Stimulated activated CD4-positive, alpha-beta T cell treated with anti-CD3 and anti-CD28 coated beads, TNF-alpha, amount 100 ng/mL, for 4 hours (primary cell): Measurements from ENCODE around the gene LRCH2.
"Not testable (repeated sequence)": the region's sequence is repeated elsewhere in the genome, so short reads cannot be mapped to it uniquely, and the experiment has no call there.

ENCODE experiments used
- DNase-seq, 3 experiments: peaks; one replicate each; pipeline ENCODE4 v3.0.0-alpha.2; 2020; ENCODE audit warnings: low read depth in 3 of 3

Gene LRCH2

GRCh38 chrX:115233497-115234455 lies at the start of gene LRCH2:
Gene LRCH2 (minus strand): TSS chrX:115234096. CDS start chrX:115234041, 55 bp downstream.
- no peak for DNase-seq

DNA sequence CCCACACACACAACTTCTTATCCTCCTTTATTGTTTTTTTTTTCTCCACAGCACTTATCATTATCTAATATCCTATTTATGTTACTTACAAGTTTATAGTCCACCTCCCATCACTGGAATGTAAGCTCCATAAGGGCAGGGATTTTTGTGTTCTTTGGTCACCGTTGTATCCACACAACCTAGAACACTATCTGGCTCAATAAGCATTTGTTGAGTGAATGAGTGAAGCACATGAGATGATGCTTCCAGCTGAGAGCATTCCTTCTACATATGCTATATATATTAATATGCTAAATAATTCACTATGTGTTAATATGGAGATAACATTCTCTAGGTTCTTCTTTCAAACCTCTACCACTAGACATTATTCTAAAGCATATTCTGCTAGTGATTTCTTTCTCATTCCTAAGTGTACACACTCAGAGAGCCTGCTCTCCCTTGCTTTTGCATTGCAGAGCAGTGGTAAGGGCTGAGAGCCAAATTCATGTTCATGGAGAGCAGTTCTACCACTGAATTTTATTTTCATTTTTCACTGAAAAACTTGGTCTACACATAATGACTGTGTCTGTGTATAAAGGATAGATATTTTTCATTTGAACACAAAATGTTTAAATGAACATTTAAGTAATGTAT lies 35.3 kb upstream of the LRCH2 start:
- DNase-seq: no peak

GRCh38 chrX:115268421-115268820 lies 34.5 kb upstream of the LRCH2 start:
- no peak for DNase-seq

- DNase-seq: no peak
Observed at GRCh38 chrX:115266300-115266699, 32.4 kb upstream of the LRCH2 start.

DNA sequence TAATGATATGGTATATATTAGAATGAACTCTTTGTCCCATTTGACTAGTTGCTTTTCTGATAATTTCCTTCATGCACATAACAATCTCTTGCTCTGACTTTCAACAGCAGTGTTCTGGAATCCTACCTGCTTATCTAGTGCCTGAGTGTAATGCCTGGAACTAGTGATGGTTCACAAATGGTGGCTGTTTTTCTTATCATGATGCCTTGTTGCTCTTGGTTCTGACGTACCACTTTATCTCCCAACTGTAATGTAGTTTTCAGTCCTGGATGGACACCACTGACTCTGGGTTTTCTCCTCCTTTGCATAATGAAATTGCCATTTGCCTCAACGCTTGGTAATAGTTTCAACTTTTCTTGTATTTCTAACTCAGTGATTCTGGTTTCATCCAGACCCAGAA lies 30.1 kb upstream of the LRCH2 start:
- DNase-seq: no peak

DNA sequence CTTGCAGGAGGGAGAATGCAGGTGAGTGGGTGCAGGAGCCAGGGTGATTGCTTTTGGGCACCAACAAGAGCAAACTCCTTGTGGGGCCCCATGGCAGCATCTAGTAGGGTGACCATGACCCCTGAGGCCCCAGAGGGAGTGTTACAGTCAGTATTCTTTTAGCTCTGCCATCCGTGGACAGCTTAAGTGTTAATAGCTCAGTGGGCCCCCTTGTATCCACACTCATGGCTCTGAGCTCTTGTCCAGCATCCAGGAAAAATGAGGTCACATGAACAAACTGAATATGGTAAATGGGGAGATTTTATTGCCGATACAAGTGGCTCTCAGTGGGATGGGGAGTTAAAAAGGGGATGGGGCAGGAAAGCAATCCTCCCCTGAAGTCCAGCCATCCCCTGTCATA lies 27.3 kb upstream of the LRCH2 start:
- no peak for DNase-seq

- no peak for DNase-seq
Observed at GRCh38 chrX:115260330-115260729, 26.4 kb upstream of the LRCH2 start.

DNA sequence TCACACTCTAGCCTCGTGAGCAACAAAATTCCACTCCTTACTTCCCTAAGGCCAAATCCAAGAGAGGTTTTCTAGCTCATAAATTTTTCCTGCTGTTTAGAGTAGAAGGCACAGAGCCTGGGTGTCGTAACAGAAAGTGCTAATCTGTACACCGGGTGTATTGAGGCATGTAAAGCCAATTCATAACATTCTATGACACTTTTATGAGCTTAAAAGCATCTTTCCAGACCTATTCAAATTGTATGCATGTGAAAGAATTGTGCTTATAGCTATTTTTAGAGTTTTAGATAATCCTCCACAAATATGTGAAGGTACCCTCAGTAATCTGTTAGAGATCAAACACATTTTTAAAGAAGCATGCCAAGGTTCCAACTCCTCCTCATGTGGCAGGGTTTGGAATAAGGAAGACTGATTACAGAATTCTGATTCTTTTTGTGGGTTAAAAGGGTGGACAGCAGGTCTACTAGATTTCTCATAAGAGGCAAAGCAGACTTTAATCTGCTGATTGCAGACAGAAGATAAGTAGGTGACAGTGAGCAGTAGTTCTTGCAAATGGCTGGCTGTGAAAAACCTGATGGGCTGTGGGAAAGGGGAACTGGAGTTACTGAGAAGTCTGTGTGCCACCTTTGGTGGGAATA lies 25.5 kb upstream of the LRCH2 start:
- DNase-seq: no peak

DNA sequence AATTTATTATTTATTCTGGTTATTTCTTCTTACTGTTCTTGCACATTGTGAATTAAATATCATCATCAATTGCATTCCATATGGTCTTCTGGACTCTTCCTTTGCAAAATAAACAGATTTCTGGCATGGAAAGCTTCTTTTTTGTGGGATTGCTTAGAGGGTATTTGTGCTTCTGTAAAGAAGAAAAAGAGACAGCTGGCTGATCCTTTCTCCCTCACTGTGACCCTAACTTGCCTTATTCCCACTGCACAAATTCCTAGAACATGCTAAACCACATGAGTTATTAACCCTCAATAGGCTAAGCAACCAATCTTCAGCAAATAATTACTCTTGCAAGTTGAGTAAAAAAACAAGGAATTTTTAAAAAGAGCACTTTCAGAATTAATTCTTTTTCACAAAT lies 23.8 kb upstream of the LRCH2 start:
- no peak for DNase-seq

- no peak for DNase-seq
Observed at GRCh38 chrX:115255003-115255402, 21.1 kb upstream of the LRCH2 start.

DNA sequence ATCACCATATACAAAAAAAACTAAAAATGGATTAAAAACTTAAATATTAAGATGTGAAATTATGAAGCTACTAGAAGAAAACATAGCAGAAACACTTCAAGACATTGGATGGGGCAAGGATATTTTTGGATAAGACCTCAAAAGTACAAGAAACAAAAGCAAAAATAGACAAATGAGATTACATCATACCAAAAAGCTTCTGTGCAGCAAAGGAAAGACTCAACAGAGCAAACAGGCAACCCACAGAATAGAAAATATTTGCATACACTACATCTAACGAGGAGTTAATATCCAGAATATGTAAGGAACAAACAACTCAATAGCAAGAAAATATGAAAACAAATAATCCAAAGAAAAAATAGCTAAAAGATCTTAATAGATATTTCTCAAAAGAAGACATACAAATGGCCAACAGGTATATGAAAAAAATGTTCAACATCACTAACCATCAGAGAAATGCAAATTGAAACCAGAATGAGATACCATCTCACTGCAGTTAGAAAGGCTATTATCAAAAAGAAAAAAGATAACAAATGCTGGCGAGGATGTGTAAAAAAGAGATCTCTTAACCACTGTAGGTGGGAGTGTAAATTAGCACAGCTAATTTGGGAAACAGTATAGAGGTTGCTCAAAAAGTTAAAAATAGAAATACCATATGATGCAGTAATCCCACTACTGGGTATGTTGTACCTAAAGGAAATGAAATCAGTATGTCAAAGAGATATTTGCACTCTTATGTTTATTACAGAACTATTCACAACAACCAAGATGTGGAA lies 17.8 kb upstream of the LRCH2 start:
- no peak for DNase-seq

- DNase-seq: no peak
Observed at GRCh38 chrX:115237056-115237455, 3.2 kb upstream of the LRCH2 start.

GRCh38 chrX:115236560-115236959 lies 2.7 kb upstream of the LRCH2 start:
- DNase-seq: no peak

DNA sequence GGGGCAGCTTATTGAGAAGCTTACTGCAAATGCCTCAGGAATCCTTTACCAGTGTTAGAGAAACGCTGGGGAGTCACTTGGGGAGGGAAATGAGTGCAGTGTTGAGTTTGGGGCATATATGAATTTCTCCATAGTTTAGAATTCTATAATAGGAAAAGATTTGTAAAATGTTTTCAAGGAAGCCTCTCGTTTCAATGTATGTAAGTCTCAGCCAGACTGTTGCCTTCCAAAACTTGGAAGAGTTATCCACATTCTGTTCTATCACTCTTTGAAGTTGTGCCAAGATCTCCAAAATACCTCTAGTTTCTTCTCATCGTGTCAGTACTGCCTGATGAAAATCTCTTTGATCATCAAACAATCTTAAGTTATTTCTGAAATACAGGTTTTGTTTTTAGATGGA lies 565 bp upstream of the LRCH2 start:
- no peak for DNase-seq

DNA sequence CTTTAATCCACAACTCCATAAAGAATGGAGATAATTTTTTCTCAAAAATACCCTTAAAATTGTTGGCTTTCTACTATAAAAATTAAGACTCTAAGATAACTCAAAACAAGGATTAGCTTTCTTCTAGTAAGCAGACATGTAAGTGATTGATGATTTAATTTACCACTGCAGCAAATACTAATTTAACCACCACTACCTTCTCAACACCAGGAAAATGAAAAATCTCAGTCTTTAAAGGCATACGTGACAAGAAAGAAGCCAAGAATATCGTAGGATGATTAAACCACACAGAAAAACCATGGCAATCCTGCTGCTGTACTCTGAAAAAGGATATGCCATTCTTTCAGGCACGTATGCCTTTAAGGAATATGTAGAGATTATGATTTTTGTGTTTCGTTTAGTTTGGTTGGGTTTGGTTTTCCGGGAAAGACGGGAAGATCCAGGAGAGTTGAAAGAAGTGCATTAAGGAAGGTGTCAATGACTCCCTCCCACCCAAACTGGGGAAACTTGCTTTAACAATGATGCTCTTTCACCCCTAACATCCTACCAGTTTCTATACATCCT lies 881 bp downstream of the LRCH2 start:
- no peak for DNase-seq

GRCh38 chrX:115229337-115230003 lies 4.4 kb downstream of the LRCH2 start:
- no peak for DNase-seq

GRCh38 chrX:115226929-115227328 lies 7.0 kb downstream of the LRCH2 start:
- no peak for DNase-seq

GRCh38 chrX:115217346-115217745 lies 16.6 kb downstream of the LRCH2 start:
- DNase-seq: not testable (repeated sequence)

GRCh38 chrX:115214605-115215004 lies 19.3 kb downstream of the LRCH2 start:
- DNase-seq: no peak

DNA sequence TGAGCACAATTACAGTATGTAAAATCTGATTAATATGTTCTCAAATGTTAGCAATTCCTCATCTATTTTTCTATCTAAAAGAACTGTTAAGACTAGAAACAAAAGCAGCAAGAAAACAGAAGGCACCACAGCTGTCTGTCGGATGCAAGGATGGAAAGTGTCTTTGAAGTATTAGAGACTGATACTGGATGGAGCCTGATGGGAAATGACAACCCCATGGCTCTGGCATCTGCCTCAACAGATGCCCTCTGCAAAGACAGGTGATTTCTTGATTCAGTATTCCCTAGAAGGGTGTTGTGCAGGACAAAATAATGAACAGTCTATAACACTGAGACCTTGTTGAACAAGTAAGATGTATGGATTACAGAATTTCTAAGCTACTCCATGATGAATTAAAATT lies 19.7 kb downstream of the LRCH2 start:
- no peak for DNase-seq

- DNase-seq: not testable (repeated sequence)
Observed at GRCh38 chrX:115209547-115209946, 24.3 kb downstream of the LRCH2 start.
